GM19372 (cell line): ENCODE data around the gene KIRREL3.

ENCODE experiments used
- ATAC-seq: cut with Tn5 transposase; IDR thresholded peaks from one replicate; pipeline ENCODE4 v1.9.1; 2021; ENCODE audit warnings: mild to moderate bottlenecking, low read depth, moderate library complexity; ENCODE audit not compliant: unreplicated experiment

KIRREL3 gene

DNA sequence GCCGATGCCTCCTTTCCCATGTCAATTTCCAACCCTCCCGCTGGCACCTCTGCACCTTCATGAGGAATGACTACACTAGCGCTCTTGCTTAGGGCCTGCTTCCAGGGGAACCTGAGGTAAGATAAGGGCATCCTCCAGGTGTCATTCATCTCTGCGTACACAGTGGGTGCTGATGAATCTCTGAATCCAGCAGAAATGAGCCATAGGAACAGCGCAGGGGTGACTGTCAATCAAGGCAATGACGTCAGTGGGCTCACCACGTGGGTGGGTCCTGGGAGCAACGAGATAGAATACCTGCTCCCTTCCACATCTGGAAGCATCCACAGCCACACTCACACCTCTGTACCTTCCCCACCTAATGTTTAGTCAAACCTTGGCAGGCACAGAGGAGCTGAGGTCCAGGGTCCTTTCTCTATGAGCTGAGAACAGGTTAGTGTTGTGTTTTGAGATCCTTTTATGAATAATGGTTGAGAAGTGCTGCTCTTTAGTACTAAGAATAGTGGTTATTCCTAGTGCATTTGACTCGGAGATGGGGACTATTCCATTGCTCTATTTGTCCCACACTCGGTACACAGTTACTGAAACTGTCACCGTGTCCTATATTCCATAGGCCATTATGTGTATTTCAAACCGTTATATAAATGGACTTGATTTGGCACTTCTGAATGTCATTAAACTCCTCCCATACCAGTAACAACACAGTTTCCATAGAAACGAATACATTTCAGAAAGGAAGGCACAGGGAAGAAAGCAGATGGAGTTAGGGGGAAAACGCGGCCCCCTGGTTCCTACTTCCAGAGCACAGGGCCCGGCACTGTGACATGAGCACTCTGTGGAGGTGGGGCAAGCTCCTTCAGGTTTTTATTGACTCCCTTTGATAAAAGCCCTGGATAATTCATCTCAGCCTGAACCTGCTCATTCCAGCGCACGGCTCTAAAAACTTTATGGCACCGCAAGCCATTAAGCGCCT is 451.7 kb downstream of the KIRREL3 start:
- ATAC-seq, result no peak

DNA sequence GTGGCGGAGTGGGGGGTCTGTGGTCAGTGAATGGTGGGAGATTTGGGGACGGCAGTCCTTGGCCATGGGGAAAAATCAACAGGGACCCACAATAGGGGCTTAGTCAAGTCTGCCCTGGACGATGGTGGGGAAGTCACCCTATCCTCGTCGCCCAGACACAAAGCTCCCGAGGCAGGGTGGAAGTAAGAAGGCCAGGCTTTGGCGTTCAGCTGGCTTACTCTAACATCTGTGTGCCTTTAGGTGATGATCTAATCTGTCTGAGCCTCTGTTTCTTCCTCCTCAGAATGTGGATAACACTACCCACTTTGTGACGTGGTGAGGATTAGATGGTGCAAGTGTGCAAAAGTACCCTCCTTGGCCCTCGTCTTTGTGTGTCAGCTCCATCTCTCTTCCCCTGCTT is 452.9 kb downstream of the KIRREL3 start:
- ATAC-seq, result no peak

DNA sequence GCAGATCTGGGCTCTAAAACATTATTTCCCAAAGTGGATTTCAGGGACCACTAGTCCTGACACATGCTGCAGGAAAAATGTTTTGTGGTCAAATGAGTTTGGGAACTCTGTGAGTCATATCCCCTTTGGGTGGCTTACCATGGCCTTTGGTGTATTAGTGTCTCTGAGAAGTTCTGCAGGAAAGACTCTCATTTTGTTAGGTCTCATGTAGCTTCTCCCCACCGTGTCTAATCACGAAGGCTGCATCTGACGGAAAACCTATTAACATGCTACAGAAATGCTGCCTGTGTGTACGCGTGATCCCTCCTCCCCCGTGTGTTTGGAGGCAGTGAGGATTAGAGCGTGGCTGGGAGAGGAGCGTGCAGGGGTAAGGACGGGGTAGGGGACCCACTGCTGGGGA is 453.4 kb downstream of the KIRREL3 start:
- ATAC-seq, result no peak

DNA sequence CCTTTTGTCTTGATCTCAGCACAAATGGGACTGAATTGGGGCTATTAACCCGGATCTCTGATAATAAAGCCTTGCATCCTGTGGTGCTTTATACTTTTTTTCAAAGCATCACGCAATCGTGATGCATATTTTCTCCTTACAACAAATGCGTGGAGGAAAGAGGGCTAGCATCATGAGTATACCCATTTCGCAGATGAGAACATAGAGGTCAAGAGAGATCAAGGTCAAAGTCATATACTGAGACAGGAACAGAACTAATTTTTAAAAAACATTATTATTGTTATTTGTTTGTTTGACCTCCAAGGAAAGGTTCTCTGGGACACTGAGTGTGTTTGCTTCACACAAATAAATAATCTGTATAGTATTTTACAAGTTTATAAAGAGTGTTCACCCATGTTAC is 453.9 kb downstream of the KIRREL3 start:
- ATAC-seq, result no peak

DNA sequence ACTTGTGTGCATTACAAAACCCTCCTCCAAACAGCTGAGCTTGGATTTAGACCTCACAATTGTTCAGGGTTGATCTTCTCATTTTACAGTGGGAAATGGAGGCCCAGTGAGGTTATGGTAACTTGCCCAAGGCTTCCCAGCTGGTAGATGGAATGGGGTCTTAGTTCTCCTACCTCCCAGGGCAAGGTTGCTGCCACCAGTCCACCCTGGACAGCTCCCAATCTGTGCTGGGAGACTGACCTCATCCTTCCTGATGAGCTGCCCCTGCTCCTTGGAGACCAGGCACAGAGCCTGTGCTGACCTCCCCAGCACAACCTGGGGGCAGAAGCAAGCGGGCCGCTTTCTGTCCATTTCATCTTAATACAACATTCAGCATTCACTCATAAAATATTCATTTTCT is 454.4 kb downstream of the KIRREL3 start:
- no peak for ATAC-seq

DNA sequence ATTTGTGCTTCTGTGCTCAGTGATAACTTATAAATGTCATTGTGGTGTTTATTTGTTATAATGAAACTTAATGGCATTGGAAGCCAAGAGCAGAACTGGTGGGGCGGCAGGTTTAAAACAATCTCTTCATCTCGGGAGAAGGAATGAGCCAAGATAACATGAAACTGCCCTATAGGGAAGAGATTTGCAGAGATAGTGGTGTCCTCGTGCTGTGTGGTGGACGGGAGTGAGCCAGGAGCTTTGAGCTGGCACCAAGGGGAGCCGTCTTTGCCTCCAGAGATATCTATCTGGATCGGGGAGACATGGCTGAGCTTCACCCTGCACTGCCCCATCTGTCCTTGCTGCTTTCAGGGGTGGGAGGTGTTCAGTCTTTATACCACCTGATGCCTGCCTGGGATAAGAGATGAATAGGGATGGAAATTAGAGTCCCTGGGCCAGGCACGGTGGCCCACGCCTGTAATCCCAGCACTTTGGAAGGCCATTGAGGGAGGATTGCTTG is 455.5 kb downstream of the KIRREL3 start:
- no peak for ATAC-seq

DNA sequence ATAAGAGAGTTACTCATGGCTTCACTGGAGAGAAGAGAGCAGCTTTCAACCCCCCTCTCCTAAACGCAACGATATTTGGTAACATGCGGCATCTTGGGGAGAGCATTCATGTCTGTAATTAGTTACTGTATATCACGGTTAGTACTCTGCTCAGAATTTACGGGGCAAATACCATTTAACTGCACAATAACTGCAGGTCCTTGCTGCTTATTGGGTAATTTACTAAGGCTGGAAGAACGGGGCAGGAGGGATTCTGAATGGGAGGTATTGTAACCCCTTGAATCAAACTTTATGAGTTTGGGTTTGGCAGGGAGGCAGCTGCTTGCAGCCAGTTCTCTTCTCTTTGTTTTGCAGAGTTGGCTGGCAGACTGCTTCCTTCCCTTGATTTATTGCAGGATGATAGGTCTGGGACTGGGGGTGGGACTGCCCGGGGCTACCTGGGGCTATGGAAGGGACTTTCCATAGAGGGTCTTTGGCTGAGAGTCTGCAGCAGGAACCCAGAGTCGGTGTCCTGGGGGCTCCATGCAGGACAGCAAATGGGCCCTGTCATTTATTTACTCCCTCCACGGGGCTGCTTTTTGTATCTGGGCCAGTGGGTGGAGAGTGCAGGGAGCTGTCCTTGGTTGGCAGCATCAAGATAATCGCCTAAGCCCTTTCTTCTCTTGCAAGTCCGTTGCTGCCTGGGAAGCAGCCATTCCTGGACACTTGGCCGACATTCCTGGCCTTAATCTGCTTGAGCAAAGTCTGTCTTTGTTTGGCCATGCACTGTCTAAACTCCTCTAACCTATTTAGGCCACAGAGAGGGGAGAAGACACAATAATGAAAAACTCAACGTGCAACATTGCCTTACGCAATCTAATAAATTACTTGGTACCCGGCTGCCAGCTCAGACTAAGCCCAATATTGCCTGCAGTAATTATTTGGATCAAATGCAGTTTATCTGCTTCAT is 456.2 kb downstream of the KIRREL3 start:
- ATAC-seq, result no peak

DNA sequence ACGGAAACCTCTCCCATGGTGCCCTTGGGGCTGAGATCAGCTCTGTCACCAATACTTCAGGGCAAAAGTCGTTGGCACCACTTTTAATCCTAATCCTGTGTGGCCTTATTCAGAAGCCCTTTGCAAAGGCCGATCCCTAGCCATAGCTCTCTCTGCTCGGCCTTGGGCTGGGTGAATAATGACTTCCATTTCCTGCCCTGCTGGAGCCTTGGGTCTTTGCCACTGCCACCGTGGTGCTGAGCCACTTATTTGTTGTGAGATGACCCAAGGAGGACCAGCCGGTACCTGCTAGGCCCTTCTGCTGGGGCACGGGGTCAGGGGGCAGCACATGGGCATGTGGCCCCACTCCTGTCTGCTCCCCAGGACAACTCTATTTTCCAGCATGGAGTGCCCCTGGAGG is 456.9 kb downstream of the KIRREL3 start:
- ATAC-seq, result no peak

DNA sequence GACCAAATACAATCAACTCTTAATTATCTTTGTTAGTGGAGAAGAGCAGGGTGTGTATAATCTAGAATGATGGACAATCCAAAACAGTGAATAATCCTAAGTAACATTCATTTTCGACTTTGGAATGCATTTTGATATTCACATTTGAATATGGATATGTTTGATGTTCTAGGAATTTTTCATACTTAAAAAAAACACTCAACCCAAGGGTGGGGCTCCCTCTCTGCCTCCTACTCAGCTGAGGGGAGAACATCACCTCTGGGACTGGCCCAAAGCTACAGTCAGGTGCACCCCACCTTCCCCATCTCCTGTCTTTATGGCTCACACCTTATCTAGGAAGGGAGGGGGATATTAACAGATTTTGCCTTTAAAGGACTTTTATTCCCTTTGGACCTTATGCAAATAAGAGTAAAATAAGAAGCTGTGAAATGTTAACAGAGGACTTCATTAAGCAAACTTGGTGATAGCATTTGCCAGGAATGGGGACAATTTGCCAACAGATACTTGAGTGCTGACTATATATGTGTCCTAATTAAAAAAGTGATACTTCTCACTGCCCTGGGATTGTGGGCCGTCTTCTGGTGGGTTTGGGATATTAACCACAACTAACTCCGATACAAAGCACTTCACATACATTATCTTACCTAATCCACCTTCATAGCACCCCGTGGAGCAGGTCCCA is 458.1 kb downstream of the KIRREL3 start:
- ATAC-seq, result no peak

DNA sequence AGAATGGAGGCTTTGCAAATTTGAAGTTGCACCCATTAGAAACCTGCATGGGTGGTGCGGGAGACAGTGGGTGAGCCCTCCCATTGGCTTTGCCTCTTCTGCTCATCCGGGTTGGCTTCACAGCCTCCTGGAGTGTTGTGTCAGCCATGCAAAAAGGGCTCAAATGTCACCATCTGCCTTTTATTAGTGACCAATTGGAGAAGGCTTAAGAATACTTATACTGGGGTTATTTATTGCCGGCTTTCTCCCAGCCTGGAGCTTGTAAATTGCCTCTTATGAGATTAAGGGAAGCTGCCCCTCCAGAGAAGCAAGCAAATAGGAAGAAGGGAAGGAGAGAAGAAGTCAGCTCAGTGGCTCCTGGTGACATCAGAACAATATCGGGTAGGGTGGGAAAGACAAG is 462.5 kb downstream of the KIRREL3 start:
- ATAC-seq, result no peak

DNA sequence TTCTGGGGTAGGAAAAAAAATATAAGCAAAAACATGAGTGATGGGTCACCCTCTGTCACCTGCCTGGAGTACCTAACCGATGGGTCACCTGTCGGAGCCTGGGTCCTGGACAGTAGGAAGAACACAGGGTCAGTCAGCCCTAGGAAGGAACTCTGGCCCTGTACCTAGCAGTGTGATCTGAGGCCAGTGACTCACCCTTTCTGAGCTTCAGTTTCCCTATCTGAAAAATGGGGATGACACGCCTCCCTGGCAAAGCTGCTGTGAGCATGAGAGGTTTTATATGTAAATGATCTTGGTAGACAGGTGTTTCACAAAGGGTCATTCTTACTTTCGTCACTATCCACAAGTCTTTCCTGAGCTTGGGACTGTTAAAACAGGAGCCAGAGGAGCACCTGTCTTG is 463.1 kb downstream of the KIRREL3 start:
- ATAC-seq, result no peak

DNA sequence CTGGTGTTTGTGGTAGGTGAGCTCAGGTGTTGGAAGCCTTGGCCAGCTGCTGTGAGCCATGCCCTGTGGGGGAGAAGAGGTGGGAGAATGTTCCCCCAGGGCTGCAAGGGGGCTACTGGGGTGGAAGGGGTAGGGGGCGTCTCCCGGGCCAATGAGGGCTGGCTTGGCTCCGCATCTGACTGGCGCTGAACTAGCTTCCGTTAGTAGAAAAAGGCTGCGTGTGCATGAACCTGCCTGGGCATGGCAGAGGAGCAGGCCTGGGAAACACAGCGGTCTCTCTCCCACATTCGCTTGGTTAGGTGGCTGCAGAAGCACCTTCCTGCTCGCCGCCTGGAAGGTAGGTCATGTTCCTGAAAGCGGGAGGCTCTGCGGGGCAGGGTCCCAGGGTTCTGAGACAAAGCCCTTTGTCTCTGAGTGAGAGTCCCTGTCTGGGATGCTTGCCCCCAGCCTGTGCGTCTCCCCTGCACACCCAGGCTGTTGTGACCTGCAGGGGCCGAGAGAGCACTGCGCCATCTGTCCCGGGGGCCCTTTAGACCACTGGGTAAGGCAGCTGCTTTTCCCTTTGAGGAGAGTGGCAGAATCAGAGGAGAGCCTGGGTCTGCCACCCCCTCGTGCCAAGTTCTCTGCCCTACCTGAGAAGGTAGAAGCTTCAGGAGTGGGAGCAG is 466.3 kb downstream of the KIRREL3 start:
- no peak for ATAC-seq

DNA sequence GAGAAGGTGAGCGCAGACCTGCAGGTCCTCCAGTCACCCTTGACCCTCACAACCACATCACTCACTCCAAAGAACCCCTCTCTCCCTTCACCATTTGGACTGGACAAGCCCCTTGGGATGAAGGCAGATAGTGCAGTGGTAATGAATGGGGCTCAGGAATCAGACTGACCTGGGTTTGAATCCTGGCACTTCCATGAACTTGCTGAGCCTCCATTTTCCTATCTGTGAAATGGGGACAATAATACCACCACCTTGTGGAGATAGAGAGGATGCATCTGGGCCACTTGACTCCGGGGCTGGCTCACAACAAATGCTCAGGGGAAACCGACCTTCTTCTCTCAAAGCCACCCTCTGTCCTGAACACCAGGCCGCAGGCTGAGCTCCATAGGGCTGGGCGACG is 467.0 kb downstream of the KIRREL3 start:
- ATAC-seq, result no peak

DNA sequence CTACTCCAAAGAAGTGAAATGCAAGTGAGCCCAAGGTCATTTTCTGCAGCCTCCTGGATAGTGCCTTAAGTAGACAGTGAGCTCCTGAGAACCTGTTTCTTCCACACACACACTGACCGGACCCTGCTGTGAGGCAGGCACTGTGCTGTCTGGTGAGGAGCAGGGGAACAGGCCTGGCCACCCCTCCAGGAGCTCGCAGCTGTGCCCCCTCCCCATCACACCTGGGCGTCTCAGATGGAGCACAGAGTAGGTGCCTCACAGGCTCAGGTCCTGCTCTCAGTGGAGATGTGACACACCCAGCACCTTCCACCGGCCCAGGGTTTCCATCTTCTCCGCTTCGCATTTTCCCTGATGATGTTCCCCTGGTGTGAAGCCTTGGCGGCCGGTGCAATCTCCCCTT is 470.2 kb downstream of the KIRREL3 start:
- no peak for ATAC-seq

DNA sequence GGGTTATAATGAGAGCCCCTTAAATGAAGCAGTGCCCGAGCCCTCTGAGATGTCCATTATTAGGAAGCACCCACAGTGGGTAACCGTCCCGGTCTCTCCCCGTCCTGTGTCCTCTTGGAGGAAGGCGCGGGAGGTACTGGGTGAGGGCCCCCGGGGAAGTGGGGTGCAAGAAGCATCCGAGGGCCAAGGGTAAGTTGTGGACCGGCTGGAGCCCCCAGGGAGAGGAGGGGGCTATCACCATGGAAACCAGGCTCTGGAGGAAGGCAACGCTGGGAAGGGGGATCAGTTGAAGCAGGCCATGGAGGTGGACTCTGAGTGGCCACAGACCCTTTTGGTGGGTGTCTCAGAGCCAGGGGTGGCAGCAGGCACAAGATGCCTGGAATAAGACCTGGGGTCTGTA is 471.5 kb downstream of the KIRREL3 start:
- ATAC-seq, result no peak

DNA sequence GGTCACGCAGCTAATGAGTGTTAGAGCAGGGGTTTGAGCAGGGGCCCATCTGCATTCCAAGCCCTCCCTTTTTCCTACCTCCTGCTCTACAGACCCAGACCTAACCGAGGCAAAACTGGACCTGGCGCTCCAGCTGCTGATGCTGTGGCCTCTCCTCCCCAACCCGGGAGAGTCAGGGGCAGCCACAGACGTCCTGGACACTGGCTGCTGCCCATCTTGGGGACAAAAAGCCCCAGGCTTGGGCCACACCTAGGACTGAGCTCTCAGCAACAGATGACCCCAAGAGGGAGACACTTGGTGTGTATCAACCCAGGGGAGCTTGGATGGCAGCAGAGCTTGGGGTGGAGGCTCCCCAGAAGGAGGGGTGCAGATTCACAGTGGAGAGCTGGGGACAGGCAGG is 472.5 kb downstream of the KIRREL3 start:
- no peak for ATAC-seq

DNA sequence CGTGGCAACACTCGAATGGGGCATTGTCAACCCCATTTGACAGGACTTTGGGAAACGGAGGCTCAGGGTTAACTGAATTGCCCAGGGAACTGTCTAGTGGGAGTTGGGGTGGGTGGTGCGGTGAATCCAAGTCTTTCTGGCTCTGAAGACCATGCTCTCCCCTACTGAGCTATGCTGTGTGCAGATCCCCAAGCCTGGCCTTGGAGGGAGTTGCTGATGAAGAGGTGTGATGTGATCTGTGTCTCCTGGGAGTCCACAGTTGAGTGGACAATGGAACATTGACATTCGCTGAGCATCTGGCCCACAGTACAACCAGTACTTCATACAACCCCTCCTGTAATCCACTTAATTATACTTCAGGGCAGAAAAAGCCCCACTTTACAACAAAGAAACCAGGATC is 472.9 kb downstream of the KIRREL3 start:
- no peak for ATAC-seq

DNA sequence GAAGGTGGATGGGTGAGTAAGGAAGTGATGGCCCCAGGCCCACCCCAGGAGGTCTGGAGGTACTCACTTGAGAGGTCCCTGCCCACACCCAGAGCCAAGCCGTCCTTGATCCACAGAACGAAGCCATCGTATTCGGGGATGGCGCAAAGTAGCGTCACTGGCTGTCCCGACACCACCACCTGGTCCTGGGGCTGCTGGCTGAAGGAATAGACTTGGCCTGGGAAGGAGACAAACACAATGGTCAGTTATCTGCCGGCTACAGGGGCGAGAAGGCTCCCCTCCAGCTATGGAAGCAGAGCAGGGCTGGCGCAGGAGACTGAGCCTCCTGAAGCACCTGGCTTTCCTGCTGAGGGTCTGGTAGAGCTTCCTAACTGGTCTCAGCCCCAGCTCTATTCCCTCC is 474.1 kb downstream of the KIRREL3 start:
- ATAC-seq, result no peak

DNA sequence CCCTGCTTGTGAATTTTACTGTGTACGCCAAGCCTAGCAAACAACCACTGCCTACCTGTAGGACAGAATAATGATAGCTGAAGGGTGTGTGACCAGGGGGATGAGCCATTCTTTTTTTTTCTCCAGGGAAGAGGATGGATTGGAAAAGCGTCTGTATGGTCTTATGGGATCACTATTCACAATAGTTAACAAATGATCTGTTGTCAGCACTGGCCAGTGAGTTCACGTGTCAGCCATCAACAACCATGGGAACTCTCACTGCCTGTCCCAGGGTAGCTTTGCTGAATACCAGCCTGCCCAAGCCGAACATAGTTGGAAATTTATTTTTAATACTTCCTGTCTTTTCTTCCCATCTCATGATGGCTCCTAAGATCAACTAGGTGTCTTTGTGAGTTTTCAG is 474.9 kb downstream of the KIRREL3 start:
- ATAC-seq, result no peak

DNA sequence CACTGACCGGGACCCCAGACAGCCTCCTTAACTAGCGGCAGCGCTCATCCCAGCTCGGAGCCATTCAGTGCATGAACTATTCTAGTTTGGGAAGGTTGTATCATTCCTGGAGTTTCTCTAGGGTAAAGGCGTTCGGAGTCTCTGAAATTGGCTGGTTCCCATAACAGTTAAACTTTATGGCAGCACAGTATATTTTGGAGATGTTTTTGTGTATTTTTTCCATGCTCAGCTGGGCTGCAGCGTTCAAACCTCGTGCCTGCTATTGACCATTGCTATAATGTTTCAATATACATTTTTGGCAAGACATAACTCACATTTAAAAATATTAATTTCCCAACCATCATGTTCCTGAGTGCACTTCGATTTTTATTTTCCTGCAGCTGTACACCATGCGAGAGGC is 475.4 kb downstream of the KIRREL3 start:
- ATAC-seq, result no peak
